ENCODE data around the gene VTI1B.
A peak's percentile ranks its signal among the peaks of the same experiment; 100 is the strongest.

VTI1B gene

GRCh38 chr14:67675219-67675582 lies 769 bp upstream of the VTI1B start:
- DNase-seq (ENCODE audit: low spot score) = peak; percentile 26

GRCh38 chr14:67674139-67674479 lies 323 bp downstream of the VTI1B start:
- DNase-seq (ENCODE audit: low spot score) = peak; percentile 88

- DNase-seq (ENCODE audit: low spot score) = no peak
Measured at GRCh38 chr14:67673451-67673850, 981 bp downstream of the VTI1B start.

- no peak for DNase-seq (ENCODE audit: low spot score)
Measured at GRCh38 chr14:67668559-67668958, 5.9 kb downstream of the VTI1B start.

- peak; percentile 58 for DNase-seq (ENCODE audit: low spot score)
Measured at GRCh38 chr14:67666750-67667449, 7.5 kb downstream of the VTI1B start.

GRCh38 chr14:67665868-67666267 lies 8.6 kb downstream of the VTI1B start:
- no peak for DNase-seq (ENCODE audit: low spot score)

- no peak for DNase-seq (ENCODE audit: low spot score)
Measured at GRCh38 chr14:67663633-67664032, 10.8 kb downstream of the VTI1B start.

GRCh38 chr14:67653651-67654280 lies 20.7 kb downstream of the VTI1B start:
- DNase-seq (ENCODE audit: low spot score) = no peak

- DNase-seq (ENCODE audit: low spot score) = no peak
Measured at GRCh38 chr14:67652189-67652588, 22.2 kb downstream of the VTI1B start.

GRCh38 chr14:67650694-67651093 lies 23.7 kb downstream of the VTI1B start:
- no peak for DNase-seq (ENCODE audit: low spot score)

- no peak for DNase-seq (ENCODE audit: low spot score)
Measured at GRCh38 chr14:67650151-67650550, 24.3 kb downstream of the VTI1B start.

GRCh38 chr14:67646131-67646530 lies 28.3 kb downstream of the VTI1B start:
- no peak for DNase-seq (ENCODE audit: low spot score)

GRCh38 chr14:67645414-67645813 lies 29.0 kb downstream of the VTI1B start:
- DNase-seq (ENCODE audit: low spot score) = no peak

GRCh38 chr14:67644428-67644827 lies 30.0 kb downstream of the VTI1B start:
- DNase-seq (ENCODE audit: low spot score) = no peak

- DNase-seq (ENCODE audit: low spot score) = no peak
Measured at GRCh38 chr14:67643713-67644112, 30.7 kb downstream of the VTI1B start.

- no peak for DNase-seq (ENCODE audit: low spot score)
Measured at GRCh38 chr14:67641902-67642749, 32.3 kb downstream of the VTI1B start.

- no peak for DNase-seq (ENCODE audit: low spot score)
Measured at GRCh38 chr14:67641480-67641879, 33.0 kb downstream of the VTI1B start.

GRCh38 chr14:67638642-67639041 lies 35.8 kb downstream of the VTI1B start:
- no peak for DNase-seq (ENCODE audit: low spot score)

GRCh38 chr14:67636361-67636919 lies 38.0 kb downstream of the VTI1B start:
- DNase-seq (ENCODE audit: low spot score) = no peak

- no peak for DNase-seq (ENCODE audit: low spot score)
Measured at GRCh38 chr14:67633451-67634147, 40.8 kb downstream of the VTI1B start.

GRCh38 chr14:67630938-67631337 lies 43.5 kb downstream of the VTI1B start:
- DNase-seq (ENCODE audit: low spot score) = no peak

GRCh38 chr14:67630186-67630585 lies 44.2 kb downstream of the VTI1B start:
- no peak for DNase-seq (ENCODE audit: low spot score)

Data from D341Med (cell line).